Gastrocnemius medialis (tissue), 4 donors: ENCODE measurements around the gene KLHL26. TPM values are rescaled to one million over a fixed set of nuclear protein-coding genes. Genes with fewer than 3 reads are reported as not detected.

ENCODE experiments used
- ATAC-seq, 2 donors: fragments of 150-250 bp; one replicate each; pipeline ENCODE4 v1.9.1; 2016
- DNase-seq, 2 donors: peaks; one replicate each; pipeline ENCODE4 v3.0.0-alpha.2; 2019
- H3K27ac ChIP-seq, 4 donors: fragments of 200-600 bp; sonication (generic); 1 replicate in 1 of 4; 2 replicates in 3 of 4; pipeline ENCODE4 v1.5.1; 2016 to 2018; ENCODE audit warnings: mild to moderate bottlenecking in 2 of 4, moderate library complexity in 1 of 4
- H3K27me3 ChIP-seq, 3 donors: fragments of 200-600 bp; sonication (generic) in 2 of 3; 1 replicate in 1 of 3; 2 replicates in 2 of 3; pipeline versions ENCODE4 v1.5.1 to v1.6.0; 2016 to 2019; ENCODE audit warnings: mild to moderate bottlenecking in 1 of 3, moderate library complexity in 1 of 3
- H3K36me3 ChIP-seq, 2 donors: fragments of 200-600 bp; sonication (generic) in 1 of 2; one replicate each; pipeline ENCODE4 v1.5.1; 2017 to 2018
- H3K4me1 ChIP-seq, 2 donors: fragments of 200-600 bp; sonication (generic) in 1 of 2; one replicate each; pipeline ENCODE4 v1.5.1; 2016 to 2017; ENCODE audit warnings: mild to moderate bottlenecking in 2 of 2
- H3K4me3 ChIP-seq, 4 donors: fragments of 200-600 bp; sonication (generic) in 3 of 4; 1 replicate in 1 of 4; 2 replicates in 3 of 4; pipeline ENCODE4 v1.5.1; 2016 to 2019; ENCODE audit warnings: mild to moderate bottlenecking in 2 of 4
- H3K9me3 ChIP-seq, 3 donors: fragments of 200-600 bp; sonication (generic) in 2 of 3; 1 replicate in 1 of 3; 2 replicates in 2 of 3; pipeline ENCODE4 v1.5.1; 2016 to 2019
- POLR2A ChIP-seq, 2 donors: fragments of 450-650 bp; IDR thresholded peaks; one replicate each; pipeline ENCODE4 v1.6.1; 2017; ENCODE audit warnings: antibody characterized with exemption in 2 of 2, mild to moderate bottlenecking in 2 of 2, moderate library complexity in 2 of 2
- in situ Hi-C, 4 donors: fragments of 200-750 bp; cut with MboI; loops; one replicate each; pipeline versions ENCODE4 v1.15.0 to v1.8.0; 2017; ENCODE audit warnings: low sequenced_read_pairs in 4 of 4
- intact Hi-C: fragments of 100-400 bp; cut with DNase I; formaldehyde crosslinking; loops from one replicate; pipeline ENCODE4 v1.15.1; 2023; ENCODE audit warnings: low total_unique reads
- total RNA-seq, 4 donors: library from RNA; depleted of rRNA; stranded (reverse); fragments of >200 nt; gene quantifications; one replicate each; pipeline versions ENCODE4 v1.1.0 to v1.2.3, GENCODE V29; 2016
- TF ChIP-seq, protein P1 (sequence below), 5 experiments: fragments of 450-650 bp in 3 of 5; fragments of 200-600 bp in 2 of 5; sonication (generic) in 2 of 5; IDR thresholded peaks in 4 of 5; conservative IDR thresholded peaks in 1 of 5; 1 replicate in 4 of 5; 2 replicates in 1 of 5; pipeline ENCODE4 v1.5.1; 2016 to 2019; ENCODE audit warnings: antibody characterized with exemption in 5 of 5, mild to moderate bottlenecking in 3 of 5, moderate library complexity in 3 of 5

KLHL26 gene
- total RNA-seq, 4 donors from 2014 or later = 5.2 to 12.0 (median 7.3) TPM

DNA sequence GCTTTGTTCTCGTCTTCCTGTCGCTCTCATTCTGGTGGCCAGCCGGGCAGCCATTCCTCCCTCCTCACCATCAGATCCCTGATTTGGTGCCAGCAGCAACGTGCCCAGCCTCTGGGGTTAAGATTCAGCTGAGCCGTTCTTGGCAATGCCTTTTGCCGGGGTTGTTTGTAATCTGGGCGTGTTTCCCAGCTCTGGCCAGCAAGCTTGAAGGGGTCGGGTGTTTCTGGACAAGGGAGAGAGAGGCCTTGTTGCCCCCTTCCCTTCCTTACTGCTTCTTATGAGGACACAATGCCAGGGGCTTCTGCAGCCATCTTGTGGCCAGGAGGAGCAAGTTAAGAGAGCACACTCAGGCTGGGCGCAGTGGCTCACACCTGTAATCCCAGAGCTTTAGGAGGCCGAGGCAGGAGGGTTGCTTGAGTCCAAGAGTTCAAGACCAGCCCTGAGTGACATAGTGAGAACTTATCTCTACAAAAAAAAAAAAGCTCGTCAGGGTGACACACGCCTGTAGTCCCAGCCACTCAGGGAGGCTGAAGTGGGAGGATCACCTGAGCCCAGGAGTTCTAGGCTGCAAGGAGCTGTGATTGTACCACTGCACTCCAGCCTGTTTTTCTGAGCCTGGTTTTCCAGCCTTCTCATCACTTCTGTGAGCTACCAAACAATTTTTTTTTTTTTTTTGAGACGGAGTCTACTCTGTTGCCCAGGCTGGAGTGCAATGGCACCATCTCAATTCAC is 35.9 kb downstream of the KLHL26 start:
- H3K27ac ChIP-seq = peak overlapping the region; percentile 33 to 67 (median 56)
- H3K4me1 ChIP-seq = peaks cover 21 to 51% of the 10 kb centered on the region in 2 donors
- H3K4me3 ChIP-seq = no peak overlapping the region
- H3K27me3 ChIP-seq = no peaks in the 10 kb centered on the region
- DNase-seq (peak in 1 of 2 donors; percentile 62), ATAC-seq (peak; percentile 46 to 54)
- peaks cover 0 to 20% of the 10 kb centered on the region in 2 donors for H3K36me3 ChIP-seq
- no peaks in the 10 kb centered on the region for H3K9me3 ChIP-seq
- intact Hi-C loops = no loop called here
- TF ChIP-seq, protein P1, sequence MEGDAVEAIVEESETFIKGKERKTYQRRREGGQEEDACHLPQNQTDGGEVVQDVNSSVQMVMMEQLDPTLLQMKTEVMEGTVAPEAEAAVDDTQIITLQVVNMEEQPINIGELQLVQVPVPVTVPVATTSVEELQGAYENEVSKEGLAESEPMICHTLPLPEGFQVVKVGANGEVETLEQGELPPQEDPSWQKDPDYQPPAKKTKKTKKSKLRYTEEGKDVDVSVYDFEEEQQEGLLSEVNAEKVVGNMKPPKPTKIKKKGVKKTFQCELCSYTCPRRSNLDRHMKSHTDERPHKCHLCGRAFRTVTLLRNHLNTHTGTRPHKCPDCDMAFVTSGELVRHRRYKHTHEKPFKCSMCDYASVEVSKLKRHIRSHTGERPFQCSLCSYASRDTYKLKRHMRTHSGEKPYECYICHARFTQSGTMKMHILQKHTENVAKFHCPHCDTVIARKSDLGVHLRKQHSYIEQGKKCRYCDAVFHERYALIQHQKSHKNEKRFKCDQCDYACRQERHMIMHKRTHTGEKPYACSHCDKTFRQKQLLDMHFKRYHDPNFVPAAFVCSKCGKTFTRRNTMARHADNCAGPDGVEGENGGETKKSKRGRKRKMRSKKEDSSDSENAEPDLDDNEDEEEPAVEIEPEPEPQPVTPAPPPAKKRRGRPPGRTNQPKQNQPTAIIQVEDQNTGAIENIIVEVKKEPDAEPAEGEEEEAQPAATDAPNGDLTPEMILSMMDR (IDR thresholded peaks at IDR 0.05 in 4 of 5, conservative IDR thresholded peaks at IDR 0.05 in 1 of 5) = peak in 4 of 5 experiments; percentile 30 to 49 (median 36)
- no peak for TF ChIP-seq POLR2A (IDR thresholded peaks at IDR 0.05)
- in situ Hi-C loops = loop anchor here in 1 of 4 donors (10.0 kb wide), 1 partner anchor 78 kb away; no protein-coding TSS in a partner anchor

DNA sequence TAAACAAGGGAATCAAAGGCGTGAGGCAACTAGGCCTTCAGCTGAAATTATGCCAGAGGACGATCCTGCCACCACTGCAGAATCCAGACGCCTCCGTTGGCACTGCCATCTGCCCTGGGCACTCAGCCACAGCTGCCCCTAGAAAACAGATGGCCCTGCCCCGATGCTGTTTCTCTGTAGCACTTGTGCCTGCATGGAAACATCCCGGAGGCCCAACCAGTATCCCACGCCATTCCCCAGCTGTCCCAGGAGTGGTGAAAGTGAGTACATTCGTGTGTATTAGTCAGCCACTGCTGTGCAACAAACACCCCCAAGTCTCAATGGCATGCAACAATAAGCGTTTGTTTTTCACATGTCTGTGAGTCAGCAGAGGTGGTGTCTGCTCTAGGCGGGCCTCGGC is 37.8 kb downstream of the KLHL26 start:
- Histone ChIP-seq H3K4me3 (no peak overlapping the region), H3K9me3 (no peaks in the 10 kb centered on the region), H3K27ac (peak overlapping the region in 2 of 4 donors; percentile 44 to 52), H3K36me3 (peaks cover 0 to 2% of the 10 kb centered on the region in 2 donors), H3K27me3 (no peaks in the 10 kb centered on the region), H3K4me1 (peaks cover 29 to 60% of the 10 kb centered on the region in 2 donors)
- in situ Hi-C loops (loop anchor here in 2 of 4 donors (10.0 to 25.0 kb wide), 2 partner anchors 80 to 212 kb away; no protein-coding TSS in a partner anchor), intact Hi-C loops (loop anchor here (2.0 to 5.0 kb wide), 2 partner anchors 80 to 212 kb away; no protein-coding TSS in a partner anchor)
- DNase-seq = peak in 1 of 2 donors; percentile 58
- TF ChIP-seq, protein P1 (IDR thresholded peaks at IDR 0.05 in 4 of 5, conservative IDR thresholded peaks at IDR 0.05 in 1 of 5) = no peak
- TF ChIP-seq POLR2A (IDR thresholded peaks at IDR 0.05) = no peak
- no peak for ATAC-seq

DNA sequence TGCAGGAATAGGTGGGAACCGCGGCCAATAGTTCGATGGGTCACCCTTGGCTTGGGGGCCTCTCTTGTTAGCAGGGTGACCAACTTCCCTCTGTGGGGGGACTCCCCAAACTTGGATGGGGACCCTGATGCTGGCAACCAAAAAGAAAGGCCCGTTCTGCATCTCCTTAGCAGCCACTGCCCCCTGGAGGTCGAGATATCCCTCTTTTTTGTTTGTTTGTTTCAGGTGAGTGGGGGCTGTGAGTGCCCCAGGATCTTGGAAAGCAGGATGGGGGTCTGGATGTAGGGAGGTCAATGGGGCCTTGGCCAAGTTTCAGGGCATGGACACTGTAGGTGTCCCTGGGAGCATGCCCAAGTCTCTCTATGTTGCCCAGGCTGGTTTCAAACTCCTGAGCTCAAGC is 39.0 kb downstream of the KLHL26 start:
- Histone ChIP-seq H3K27ac (no peak overlapping the region), H3K27me3 (no peaks in the 10 kb centered on the region), H3K9me3 (no peaks in the 10 kb centered on the region), H3K36me3 (no peaks in the 10 kb centered on the region), H3K4me1 (peaks cover 29 to 57% of the 10 kb centered on the region in 2 donors), H3K4me3 (no peak overlapping the region)
- in situ Hi-C loops = loop anchor here in 2 of 4 donors (10.0 to 25.0 kb wide), 2 partner anchors 81 to 213 kb away; no protein-coding TSS in a partner anchor
- no peak for DNase-seq
- ATAC-seq = no peak
- intact Hi-C loops = loop anchor here (2.0 to 5.0 kb wide), 2 partner anchors 81 to 213 kb away; no protein-coding TSS in a partner anchor
- TF ChIP-seq POLR2A (IDR thresholded peaks at IDR 0.05) = no peak
- TF ChIP-seq, protein P1 (IDR thresholded peaks at IDR 0.05 in 4 of 5, conservative IDR thresholded peaks at IDR 0.05 in 1 of 5) = peak in 4 of 5 experiments; percentile 13 to 55 (median 25)

DNA sequence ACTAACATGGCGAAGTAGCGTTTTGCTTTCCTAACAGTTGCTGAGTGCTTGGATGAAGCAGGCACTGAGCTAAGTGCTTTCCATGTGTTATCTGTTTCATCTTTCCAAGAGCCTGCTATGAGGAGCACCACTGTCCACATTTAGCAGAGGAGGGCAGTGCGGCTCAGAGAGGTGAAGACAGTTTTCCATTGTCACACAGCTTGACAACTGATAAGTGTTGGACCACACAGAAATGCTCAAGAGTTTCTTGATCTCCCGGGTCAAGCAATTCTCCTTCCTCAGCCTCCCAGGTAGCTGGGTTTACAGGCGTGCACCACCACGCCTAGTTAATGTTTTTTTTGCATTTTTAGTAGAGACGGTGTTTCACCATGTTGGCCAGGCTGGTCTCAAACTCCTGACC is 39.9 kb downstream of the KLHL26 start:
- H3K27me3 ChIP-seq = no peaks in the 10 kb centered on the region
- H3K36me3 ChIP-seq = no peaks in the 10 kb centered on the region
- no peak for ATAC-seq
- intact Hi-C loops = loop anchor here (5.0 kb wide), 1 partner anchor 214 kb away; no protein-coding TSS in a partner anchor
- TF ChIP-seq POLR2A (IDR thresholded peaks at IDR 0.05) = no peak
- TF ChIP-seq, protein P1 (IDR thresholded peaks at IDR 0.05 in 4 of 5, conservative IDR thresholded peaks at IDR 0.05 in 1 of 5) = no peak
- no peak for DNase-seq
- H3K27ac ChIP-seq = peak overlapping the region in 2 of 4 donors; percentile 83 to 85
- peaks cover 24 to 49% of the 10 kb centered on the region in 2 donors for H3K4me1 ChIP-seq
- no peak overlapping the region for H3K4me3 ChIP-seq
- in situ Hi-C loops = loop anchor here in 2 of 4 donors (10.0 to 25.0 kb wide), 2 partner anchors 82 to 214 kb away; no protein-coding TSS in a partner anchor
- no peaks in the 10 kb centered on the region for H3K9me3 ChIP-seq
